HepG2 (cell line): Measurements from ENCODE around the gene TOB2. TPM values are rescaled to one million over a fixed set of nuclear protein-coding genes. Genes with fewer than 3 reads are reported as not detected.

ENCODE experiments used
- GATA4 ChIP-seq: sonication (generic); IDR thresholded peaks from 2 replicates; pipeline ENCODE4 v1.6.1; 2016; ENCODE audit warnings: antibody characterized with exemption, low read depth, borderline replicate concordance
- IRF1 ChIP-seq: sonication (generic); formaldehyde crosslinking; IDR thresholded peaks from 2 replicates; pipeline ENCODE4 v1.4.0; 2020; ENCODE audit warnings: low read depth, mild to moderate bottlenecking, missing genetic modification reagents
- MAF1 ChIP-seq: sonication (generic); formaldehyde crosslinking; IDR thresholded peaks from 2 replicates; pipeline ENCODE4 v1.5.0; 2020; ENCODE audit warnings: missing genetic modification reagents, borderline replicate concordance
- NBN ChIP-seq: fragments of 450-650 bp; conservative IDR thresholded peaks from 2 replicates; pipeline ENCODE4 v1.6.1; 2017
- SIN3A ChIP-seq: IDR thresholded peaks from 2 replicates; pipeline ENCODE4 v1.6.1; 2011; ENCODE audit warnings: low read depth, mild to moderate bottlenecking, control low read depth, low read length, borderline replicate concordance
- SKI ChIP-seq: fragments of 450-650 bp; IDR thresholded peaks from one replicate; pipeline ENCODE4 v1.6.1; 2018; ENCODE audit warnings: mild to moderate bottlenecking; ENCODE audit not compliant: partially characterized antibody
- SNAPC4 ChIP-seq: sonication (generic); formaldehyde crosslinking; IDR thresholded peaks from 2 replicates; pipeline ENCODE4 v1.4.0; 2020; ENCODE audit warnings: mild to moderate bottlenecking, missing genetic modification reagents
- SOX5 ChIP-seq: IDR thresholded peaks from 2 replicates; pipeline ENCODE4 v1.6.1; 2016; ENCODE audit warnings: borderline replicate concordance
- ZBTB25 ChIP-seq: IDR thresholded peaks from 2 replicates; pipeline ENCODE4 v1.6.1; 2018; ENCODE audit warnings: missing genetic modification reagents
- ZNF318 ChIP-seq: sonication (generic); formaldehyde crosslinking; IDR thresholded peaks from 2 replicates; pipeline ENCODE4 v1.4.0; 2020; ENCODE audit warnings: mild to moderate bottlenecking, missing genetic modification reagents
- ZNF468 ChIP-seq: sonication (generic); formaldehyde crosslinking; IDR thresholded peaks from 2 replicates; pipeline ENCODE4 v1.8.0; 2022; ENCODE audit warnings: mild to moderate bottlenecking, moderate library complexity, missing genetic modification reagents
- ZNF746 ChIP-seq: sonication (generic); formaldehyde crosslinking; IDR thresholded peaks from 2 replicates; pipeline ENCODE4 v1.8.0; 2022; ENCODE audit warnings: mild to moderate bottlenecking, missing genetic modification reagents
- ZNF878 ChIP-seq: sonication (generic); formaldehyde crosslinking; IDR thresholded peaks from 2 replicates; pipeline ENCODE4 v1.8.1; 2023; ENCODE audit warnings: mild to moderate bottlenecking, missing genetic modification reagents, moderate library complexity
- ZZZ3 ChIP-seq: sonication (generic); formaldehyde crosslinking; IDR thresholded peaks from 2 replicates; pipeline ENCODE4 v1.4.0; 2020; ENCODE audit warnings: missing genetic modification reagents, mild to moderate bottlenecking, borderline replicate concordance
- polyA plus RNA-seq, 8 experiments: library from polyadenylated mRNA; depleted of rRNA in 3 of 8; stranded (reverse) in 7 of 8; unstranded in 1 of 8; fragments of >200 nt; fragmentation: Illumina TruSeq in 4 of 8; extraction: Trizol in 4 of 8; gene quantifications; 2 replicates each; pipeline versions ENCODE4 v1.2.1 to v1.2.3, GENCODE V29; 2011 to 2016; ENCODE audit warnings: low read depth in 4 of 8, missing spikeins in 1 of 8, mixed read lengths in 1 of 8; ENCODE audit not compliant: insufficient read depth in 1 of 8
- total RNA-seq, 5 experiments: library from RNA; depleted of rRNA; stranded (reverse); fragments of >200 nt; fragmentation: Illumina TruSeq; extraction: Trizol; gene quantifications; 2 replicates each; pipeline ENCODE4 v1.2.3, GENCODE V29; 2016; ENCODE audit warnings: low read depth in 1 of 5

Gene TOB2
- total and polyA plus RNA-seq, 2 of the 13 experiments (the other 11 are each of a cell fraction or from before 2014, with no cell fraction given): 12.2 to 13.7 TPM

- TF ChIP-seq IRF1 (no peak), SIN3A (peak; percentile 89), NBN (no peak), ZNF318 (CRISPR knock-in tag) (no peak), ZNF746 (CRISPR knock-in tag) (peak; percentile 43; the same call in 1 of the 2 replicates), ZBTB25 (CRISPR knock-in tag) (peak; percentile 64), SOX5 (CRISPR knock-in tag) (peak; percentile 69; the same call in 1 of the 2 replicates), MAF1 (no peak), ZNF878 (CRISPR knock-in tag) (peak; percentile 87), SKI (peak; percentile 79), ZNF468 (CRISPR knock-in tag) (no peak), ZZZ3 (CRISPR knock-in tag) (no peak), GATA4 (no peak), SNAPC4 (no peak)
These were observed 49.3 kb downstream of the TOB2 start (continued) for GRCh38 chr22:41397143-41397811.
